Measurements from ENCODE around the gene TRIP6.

The TRIP6 gene

DNA sequence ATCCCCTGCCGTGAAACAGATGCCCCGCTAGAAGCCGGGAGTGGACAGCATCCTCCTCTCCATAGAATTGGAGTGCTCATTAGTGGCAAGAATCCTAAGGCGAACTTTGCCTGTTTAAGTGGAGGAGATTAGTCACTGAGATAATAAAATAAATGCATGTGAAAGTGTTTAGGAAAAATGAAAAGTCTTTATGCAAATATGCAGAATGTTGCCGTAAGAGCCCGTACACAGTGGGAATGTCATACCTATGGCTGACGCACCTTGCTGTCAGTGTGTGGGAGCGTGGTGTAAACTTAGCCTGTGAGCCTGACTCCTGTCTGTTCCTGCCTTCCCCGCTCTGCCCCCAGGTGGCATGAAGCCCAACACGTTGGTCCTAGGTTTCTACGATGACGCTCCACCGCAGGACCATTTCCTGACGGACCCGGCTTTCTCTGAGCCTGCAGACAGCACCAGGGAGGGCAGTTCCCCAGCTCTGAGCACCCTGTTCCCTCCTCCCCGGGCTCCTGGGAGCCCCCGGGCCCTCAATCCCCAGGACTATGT lies 1.7 kb upstream of the TRIP6 start:
- H3K9me3 ChIP-seq (ENCODE audit: severe bottlenecking): no peaks in the 10 kb centered on the region
- no peak overlapping the region for H3K4me3 ChIP-seq (ENCODE audit: low read depth, low read length)
- no peaks in the 10 kb centered on the region for H3K27me3 ChIP-seq (ENCODE audit: insufficient read depth, low read depth, severe bottlenecking)
- TF ChIP-seq, protein P1, sequence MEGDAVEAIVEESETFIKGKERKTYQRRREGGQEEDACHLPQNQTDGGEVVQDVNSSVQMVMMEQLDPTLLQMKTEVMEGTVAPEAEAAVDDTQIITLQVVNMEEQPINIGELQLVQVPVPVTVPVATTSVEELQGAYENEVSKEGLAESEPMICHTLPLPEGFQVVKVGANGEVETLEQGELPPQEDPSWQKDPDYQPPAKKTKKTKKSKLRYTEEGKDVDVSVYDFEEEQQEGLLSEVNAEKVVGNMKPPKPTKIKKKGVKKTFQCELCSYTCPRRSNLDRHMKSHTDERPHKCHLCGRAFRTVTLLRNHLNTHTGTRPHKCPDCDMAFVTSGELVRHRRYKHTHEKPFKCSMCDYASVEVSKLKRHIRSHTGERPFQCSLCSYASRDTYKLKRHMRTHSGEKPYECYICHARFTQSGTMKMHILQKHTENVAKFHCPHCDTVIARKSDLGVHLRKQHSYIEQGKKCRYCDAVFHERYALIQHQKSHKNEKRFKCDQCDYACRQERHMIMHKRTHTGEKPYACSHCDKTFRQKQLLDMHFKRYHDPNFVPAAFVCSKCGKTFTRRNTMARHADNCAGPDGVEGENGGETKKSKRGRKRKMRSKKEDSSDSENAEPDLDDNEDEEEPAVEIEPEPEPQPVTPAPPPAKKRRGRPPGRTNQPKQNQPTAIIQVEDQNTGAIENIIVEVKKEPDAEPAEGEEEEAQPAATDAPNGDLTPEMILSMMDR (IDR thresholded peaks at IDR 0.05; ENCODE audit: low read depth, low read length): no peak
- DNase-seq: no peak
- no peaks in the 10 kb centered on the region for H3K36me3 ChIP-seq
- H3K27ac ChIP-seq: no peak overlapping the region

DNA sequence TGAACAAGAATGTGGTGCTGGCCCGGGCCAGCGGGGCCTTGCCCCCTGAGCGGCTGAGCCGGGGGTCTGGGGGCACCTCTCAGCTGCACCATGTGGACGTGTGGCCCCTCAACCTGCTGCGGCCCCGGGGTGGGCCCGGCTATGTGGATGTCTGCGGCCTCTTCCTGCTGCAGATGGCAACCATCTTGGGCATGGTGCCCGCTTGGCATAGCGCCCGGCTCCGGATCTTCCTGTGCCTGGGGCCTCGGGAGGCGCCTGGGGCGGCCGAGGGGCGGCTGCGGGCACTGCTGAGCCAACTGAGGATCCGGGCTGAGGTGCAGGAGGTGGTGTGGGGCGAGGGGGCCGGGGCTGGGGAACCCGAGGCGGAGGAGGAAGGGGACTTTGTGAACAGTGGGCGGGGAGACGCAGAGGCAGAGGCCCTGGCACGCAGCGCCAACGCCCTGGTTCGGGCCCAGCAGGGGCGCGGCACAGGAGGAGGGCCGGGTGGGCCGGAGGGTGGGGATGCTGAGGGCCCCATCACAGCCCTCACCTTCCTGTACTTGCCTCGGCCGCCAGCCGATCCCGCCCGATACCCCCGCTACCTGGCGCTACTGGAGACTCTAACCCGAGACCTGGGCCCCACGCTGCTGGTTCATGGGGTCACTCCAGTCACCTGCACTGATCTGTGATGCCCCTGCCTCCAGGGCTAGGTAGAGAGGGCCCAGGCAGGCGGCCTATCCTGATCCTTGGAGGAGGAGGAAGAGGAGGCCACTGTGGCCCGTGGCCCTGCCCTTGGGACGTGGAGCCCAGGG lies 1.1 kb upstream of the TRIP6 start:
- Histone ChIP-seq H3K36me3 (no peaks in the 10 kb centered on the region), H3K9me3 (ENCODE audit: severe bottlenecking) (no peaks in the 10 kb centered on the region), H3K27ac (no peak overlapping the region), H3K4me3 (ENCODE audit: low read depth, low read length) (no peak overlapping the region), H3K27me3 (ENCODE audit: insufficient read depth, low read depth, severe bottlenecking) (no peaks in the 10 kb centered on the region)
- TF ChIP-seq, protein P1 (IDR thresholded peaks at IDR 0.05; ENCODE audit: low read depth, low read length): no peak
- no peak for DNase-seq

DNA sequence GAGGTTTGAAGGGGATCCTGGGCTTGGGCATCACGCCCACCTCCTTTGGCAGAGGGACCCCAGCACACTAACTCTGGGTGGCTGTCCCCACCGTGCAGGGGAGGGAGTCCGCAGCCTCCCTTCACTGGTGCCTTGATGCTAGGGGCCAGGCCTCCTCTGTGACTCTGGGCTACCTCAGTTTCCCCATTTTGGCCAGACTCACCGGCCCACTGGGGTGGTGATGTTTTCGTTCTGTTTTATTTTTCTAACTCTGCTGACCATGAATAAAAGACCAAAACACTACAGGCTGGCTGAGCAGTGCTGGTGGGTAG lies 503 bp upstream of the TRIP6 start:
- no peak for DNase-seq
- Histone ChIP-seq H3K9me3 (ENCODE audit: severe bottlenecking) (no peaks in the 10 kb centered on the region), H3K27me3 (ENCODE audit: insufficient read depth, low read depth, severe bottlenecking) (no peaks in the 10 kb centered on the region), H3K4me3 (ENCODE audit: low read depth, low read length) (no peak overlapping the region), H3K36me3 (no peaks in the 10 kb centered on the region), H3K27ac (no peak overlapping the region)
- TF ChIP-seq, protein P1 (IDR thresholded peaks at IDR 0.05; ENCODE audit: low read depth, low read length): no peak

DNA sequence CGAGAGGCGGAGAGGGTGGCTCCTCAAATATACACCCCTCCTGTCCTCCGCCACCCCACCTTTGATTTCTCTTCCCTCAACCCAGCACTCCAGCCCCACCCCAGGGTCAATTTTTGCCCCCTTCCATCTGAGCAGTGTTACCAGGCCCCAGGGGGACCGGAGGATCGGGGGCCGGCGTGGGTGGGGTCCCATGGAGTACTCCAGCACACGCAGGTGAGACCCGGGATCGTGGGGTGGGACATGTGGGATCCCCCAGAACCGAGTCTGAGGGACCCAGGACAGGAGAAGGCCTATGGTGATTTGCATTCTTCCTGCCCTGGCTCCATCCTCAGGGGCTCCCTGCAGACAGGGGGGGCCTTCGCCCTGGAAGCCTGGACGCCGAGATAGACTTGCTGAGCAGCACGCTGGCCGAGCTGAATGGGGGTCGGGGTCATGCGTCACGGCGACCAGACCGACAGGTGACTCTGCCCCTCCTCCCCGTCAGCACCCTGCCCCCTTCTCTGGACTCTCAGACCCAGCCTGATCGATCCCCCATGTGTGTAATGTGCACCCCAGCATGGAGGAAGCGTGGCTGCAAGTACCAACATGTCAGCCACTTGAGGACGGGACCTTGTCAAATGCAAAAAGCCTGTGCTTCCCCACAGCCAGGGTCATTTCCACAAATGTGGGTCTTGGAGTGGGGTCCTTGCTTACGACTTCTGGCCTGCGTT lies 744 bp downstream of the TRIP6 start:
- DNase-seq: no peak
- TF ChIP-seq, protein P1 (IDR thresholded peaks at IDR 0.05; ENCODE audit: low read depth, low read length): no peak
- Histone ChIP-seq H3K27ac (no peak overlapping the region), H3K4me3 (ENCODE audit: low read depth, low read length) (no peak overlapping the region), H3K36me3 (no peaks in the 10 kb centered on the region), H3K9me3 (ENCODE audit: severe bottlenecking) (no peaks in the 10 kb centered on the region), H3K27me3 (ENCODE audit: insufficient read depth, low read depth, severe bottlenecking) (no peaks in the 10 kb centered on the region)

DNA sequence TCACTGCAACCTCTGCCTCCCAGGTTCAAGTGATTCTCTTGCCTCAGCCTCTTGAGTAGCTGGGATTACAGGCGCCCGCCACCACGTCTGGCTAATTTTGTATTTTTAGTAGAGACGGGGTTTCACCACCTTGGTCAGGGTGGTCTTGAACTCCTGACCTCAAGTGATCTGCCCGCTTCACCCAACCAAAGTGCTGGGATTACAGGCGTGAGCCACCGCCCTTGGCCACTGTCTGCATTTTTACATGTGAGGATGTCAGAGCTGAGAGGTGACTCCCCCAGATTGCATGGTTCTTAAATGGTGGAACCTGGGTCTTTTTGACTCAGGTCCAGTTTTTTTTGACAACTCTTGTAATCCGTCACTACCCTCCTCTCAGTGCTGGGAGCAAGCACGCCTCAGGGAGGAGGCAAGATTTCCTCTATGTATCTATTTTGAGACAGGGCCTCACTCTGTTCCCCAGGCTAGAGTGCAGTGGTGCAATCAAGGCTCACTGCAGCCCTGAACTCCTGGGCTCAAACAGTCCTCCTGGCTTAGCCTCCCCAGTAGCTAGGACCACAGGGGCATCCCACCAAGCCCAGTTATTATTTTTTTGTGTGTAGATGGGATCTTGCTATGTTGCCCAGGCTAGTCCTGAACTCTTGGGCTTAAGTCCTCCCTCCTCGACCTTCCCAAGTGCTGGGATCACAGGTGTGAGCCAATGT lies 6.6 kb downstream of the TRIP6 start:
- peak overlapping the region; percentile 99 for H3K27ac ChIP-seq
- H3K4me3 ChIP-seq (ENCODE audit: low read depth, low read length): peak overlapping the region; percentile 76
- peaks cover 38% of the 10 kb centered on the region for H3K36me3 ChIP-seq
- DNase-seq: no peak
- no peaks in the 10 kb centered on the region for H3K27me3 ChIP-seq (ENCODE audit: insufficient read depth, low read depth, severe bottlenecking)
- TF ChIP-seq, protein P1 (IDR thresholded peaks at IDR 0.05; ENCODE audit: low read depth, low read length): no peak
- no peaks in the 10 kb centered on the region for H3K9me3 ChIP-seq (ENCODE audit: severe bottlenecking)
